Hematopoietic multipotent progenitor cell treated with erythropoietin and hydrocortisone succinate and interleukin-3 and kit ligand, for 17 days (in vitro differentiated cells): ENCODE data around the gene PIEZO2.
A peak's percentile ranks its signal among the peaks of the same experiment; 100 is the strongest.

Experiments
- DNase-seq: peaks from one replicate; pipeline ENCODE4 v3.0.0-alpha.2; 2015; ENCODE audit warnings: low spot score

The PIEZO2 gene

GRCh38 chr18:11025671-11026070 lies 123.7 kb downstream of the PIEZO2 start:
- no peak for DNase-seq

- no peak for DNase-seq
Measured at GRCh38 chr18:11024928-11025669, 124.3 kb downstream of the PIEZO2 start.

- no peak for DNase-seq
Measured at GRCh38 chr18:11021477-11021876, 127.9 kb downstream of the PIEZO2 start.

GRCh38 chr18:11020877-11021414 lies 128.4 kb downstream of the PIEZO2 start:
- no peak for DNase-seq

GRCh38 chr18:11020161-11020853 lies 129.1 kb downstream of the PIEZO2 start:
- no peak for DNase-seq

- DNase-seq: no peak
Measured at GRCh38 chr18:11019295-11020105, 129.9 kb downstream of the PIEZO2 start.

GRCh38 chr18:11009869-11010268 lies 139.5 kb downstream of the PIEZO2 start:
- DNase-seq: no peak

GRCh38 chr18:11009147-11009546 lies 140.2 kb downstream of the PIEZO2 start:
- DNase-seq: no peak

GRCh38 chr18:11008505-11008904 lies 140.9 kb downstream of the PIEZO2 start:
- no peak for DNase-seq

GRCh38 chr18:11005528-11005927 lies 143.8 kb downstream of the PIEZO2 start:
- DNase-seq: no peak

GRCh38 chr18:11004951-11005350 lies 144.4 kb downstream of the PIEZO2 start:
- no peak for DNase-seq

- DNase-seq: no peak
Measured at GRCh38 chr18:11004294-11004693, 145.1 kb downstream of the PIEZO2 start.

GRCh38 chr18:11002796-11003195 lies 146.6 kb downstream of the PIEZO2 start:
- no peak for DNase-seq

- DNase-seq: no peak
Measured at GRCh38 chr18:11002277-11002676, 147.1 kb downstream of the PIEZO2 start.

- DNase-seq: no peak
Measured at GRCh38 chr18:11000071-11000470, 149.3 kb downstream of the PIEZO2 start.

- DNase-seq: no peak
Measured at GRCh38 chr18:10997885-10998284, 151.5 kb downstream of the PIEZO2 start.

- DNase-seq: no peak
Measured at GRCh38 chr18:10995550-10995949, 153.8 kb downstream of the PIEZO2 start.

GRCh38 chr18:10989486-10989885 lies 159.9 kb downstream of the PIEZO2 start:
- no peak for DNase-seq

- DNase-seq: no peak
Measured at GRCh38 chr18:10985689-10986088, 163.7 kb downstream of the PIEZO2 start.

GRCh38 chr18:10979411-10979810 lies 170.0 kb downstream of the PIEZO2 start:
- no peak for DNase-seq

- no peak for DNase-seq
Measured at GRCh38 chr18:10977042-10977441, 172.3 kb downstream of the PIEZO2 start.

GRCh38 chr18:10973567-10974203 lies 175.7 kb downstream of the PIEZO2 start:
- DNase-seq: peak; percentile 72
